HK-2 (cell line): Measurements from ENCODE around the gene SNAP29.
A peak's percentile ranks its signal among the peaks of the same experiment; 100 is the strongest.
"Not testable (repeated sequence)": the region's sequence is repeated elsewhere in the genome, so short reads cannot be mapped to it uniquely, and the experiment has no call there.

Experiments used
- DNase-seq: peaks from one replicate; pipeline ENCODE4 v3.0.0-alpha.2; 2018; ENCODE audit not compliant: unreplicated experiment

Gene SNAP29

GRCh38 chr22:20866736-20867135, 7.9 kb downstream of the SNAP29 start:
- no peak for DNase-seq

GRCh38 chr22:20867179-20868024, 8.6 kb downstream of the SNAP29 start:
- DNase-seq = no peak

- DNase-seq = no peak
Observed at GRCh38 chr22:20868025-20868962, 9.5 kb downstream of the SNAP29 start.

GRCh38 chr22:20869234-20869633, 10.4 kb downstream of the SNAP29 start:
- DNase-seq = no peak

GRCh38 chr22:20873214-20873613, 14.4 kb downstream of the SNAP29 start:
- no peak for DNase-seq

- no peak for DNase-seq
Observed at GRCh38 chr22:20875296-20875695, 16.5 kb downstream of the SNAP29 start.

- no peak for DNase-seq
Observed at GRCh38 chr22:20877715-20878114, 18.9 kb downstream of the SNAP29 start.

GRCh38 chr22:20881231-20881630, 22.4 kb downstream of the SNAP29 start:
- peak; percentile 46 for DNase-seq

GRCh38 chr22:20881869-20882815, 23.3 kb downstream of the SNAP29 start:
- DNase-seq = no peak

- no peak for DNase-seq
Observed at GRCh38 chr22:20882855-20883254, 24.0 kb downstream of the SNAP29 start.

GRCh38 chr22:20884454-20884853, 25.6 kb downstream of the SNAP29 start:
- DNase-seq = no peak

GRCh38 chr22:20885017-20885556, 26.3 kb downstream of the SNAP29 start:
- no peak for DNase-seq

GRCh38 chr22:20885557-20886323, 26.9 kb downstream of the SNAP29 start:
- peak; percentile 70 for DNase-seq

GRCh38 chr22:20887375-20887774, 28.6 kb downstream of the SNAP29 start:
- DNase-seq = no peak

GRCh38 chr22:20889025-20889704, 30.4 kb downstream of the SNAP29 start:
- no peak for DNase-seq

- no peak for DNase-seq
Observed at GRCh38 chr22:20889904-20890540, 31.2 kb downstream of the SNAP29 start.

GRCh38 chr22:20890975-20891374, 32.2 kb downstream of the SNAP29 start:
- DNase-seq = no peak

- DNase-seq = not testable (repeated sequence)
Observed at GRCh38 chr22:20897737-20898136, 38.9 kb downstream of the SNAP29 start.

GRCh38 chr22:20899827-20900423, 41.1 kb downstream of the SNAP29 start:
- no peak for DNase-seq
